Epithelial cell of proximal tubule (primary cell): ENCODE measurements around the gene CALCOCO1. TPM values are rescaled to one million over a fixed set of nuclear protein-coding genes. Genes with fewer than 3 reads are reported as not detected.

ENCODE experiments used
- DNase-seq: peaks from one replicate; pipeline ENCODE4 v3.0.0-alpha.2; 2011; ENCODE audit warnings: low read depth
- H3K4me3 ChIP-seq: 2 replicates; pipeline ENCODE4 v1.5.1; 2011; ENCODE audit warnings: low read depth, mild to moderate bottlenecking, low read length
- total RNA-seq: library from RNA; depleted of rRNA; stranded (reverse); fragments of >200 nt; gene quantifications from 2 replicates; pipeline ENCODE4 v1.2.3, GENCODE V29; 2015
- TF ChIP-seq, protein P1 (sequence below): conservative IDR thresholded peaks from 2 replicates; pipeline ENCODE4 v1.5.1; 2012; ENCODE audit warnings: low read depth, mild to moderate bottlenecking, low read length

The CALCOCO1 gene
- total RNA-seq, 1 donor from 2014 or later = 41.2 TPM

GRCh38 chr12:53670308-53670707 is 56.9 kb downstream of the CALCOCO1 start:
- no peak for DNase-seq
- TF ChIP-seq, protein P1, sequence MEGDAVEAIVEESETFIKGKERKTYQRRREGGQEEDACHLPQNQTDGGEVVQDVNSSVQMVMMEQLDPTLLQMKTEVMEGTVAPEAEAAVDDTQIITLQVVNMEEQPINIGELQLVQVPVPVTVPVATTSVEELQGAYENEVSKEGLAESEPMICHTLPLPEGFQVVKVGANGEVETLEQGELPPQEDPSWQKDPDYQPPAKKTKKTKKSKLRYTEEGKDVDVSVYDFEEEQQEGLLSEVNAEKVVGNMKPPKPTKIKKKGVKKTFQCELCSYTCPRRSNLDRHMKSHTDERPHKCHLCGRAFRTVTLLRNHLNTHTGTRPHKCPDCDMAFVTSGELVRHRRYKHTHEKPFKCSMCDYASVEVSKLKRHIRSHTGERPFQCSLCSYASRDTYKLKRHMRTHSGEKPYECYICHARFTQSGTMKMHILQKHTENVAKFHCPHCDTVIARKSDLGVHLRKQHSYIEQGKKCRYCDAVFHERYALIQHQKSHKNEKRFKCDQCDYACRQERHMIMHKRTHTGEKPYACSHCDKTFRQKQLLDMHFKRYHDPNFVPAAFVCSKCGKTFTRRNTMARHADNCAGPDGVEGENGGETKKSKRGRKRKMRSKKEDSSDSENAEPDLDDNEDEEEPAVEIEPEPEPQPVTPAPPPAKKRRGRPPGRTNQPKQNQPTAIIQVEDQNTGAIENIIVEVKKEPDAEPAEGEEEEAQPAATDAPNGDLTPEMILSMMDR = no peak
- no peak overlapping the region for H3K4me3 ChIP-seq

DNA sequence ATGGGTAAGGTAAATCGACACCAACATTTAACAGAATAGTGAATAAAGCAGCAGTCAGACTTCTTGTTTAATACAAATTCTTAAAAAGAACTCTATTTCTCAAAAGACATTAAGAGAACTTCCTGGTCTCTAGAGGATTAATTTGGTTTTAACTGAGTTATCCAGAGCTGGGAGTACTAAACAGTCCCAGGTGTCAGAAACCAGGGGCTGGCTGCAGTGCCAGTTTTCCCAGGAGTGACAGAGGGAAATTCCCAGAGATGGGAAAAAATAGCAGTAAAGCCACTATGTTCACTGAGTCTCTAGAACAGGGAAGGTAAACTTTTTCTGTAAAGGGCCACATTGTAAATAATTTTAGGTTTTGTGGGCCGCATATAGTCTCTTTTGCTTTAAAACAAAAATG is 60.2 kb downstream of the CALCOCO1 start:
- no peak overlapping the region for H3K4me3 ChIP-seq
- DNase-seq = no peak
- TF ChIP-seq, protein P1 = no peak

- TF ChIP-seq, protein P1 = no peak
- H3K4me3 ChIP-seq = no peak overlapping the region
- DNase-seq = no peak
Observed at GRCh38 chr12:53664936-53665335, 62.3 kb downstream of the CALCOCO1 start.

DNA sequence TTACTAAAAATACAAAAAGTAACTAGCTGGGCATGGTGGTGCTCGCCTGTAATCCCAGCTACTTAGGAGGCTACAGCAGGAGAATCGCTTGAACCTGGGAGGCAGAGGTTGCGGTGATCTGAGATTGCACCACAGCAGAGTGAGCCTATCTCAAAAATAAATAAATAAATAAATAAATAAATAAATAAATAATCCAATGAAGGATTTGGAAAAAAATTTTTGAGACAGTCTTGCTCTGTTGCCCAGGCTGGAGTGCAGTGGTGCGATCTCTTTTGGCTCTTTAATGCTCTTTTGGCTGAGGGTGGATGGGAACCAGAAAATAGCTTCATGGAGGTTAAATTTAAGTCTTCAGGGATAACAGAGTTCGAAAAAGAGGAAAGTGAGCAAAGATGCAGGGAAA is 63.1 kb downstream of the CALCOCO1 start:
- DNase-seq = no peak
- H3K4me3 ChIP-seq = no peak overlapping the region
- TF ChIP-seq, protein P1 = no peak

DNA sequence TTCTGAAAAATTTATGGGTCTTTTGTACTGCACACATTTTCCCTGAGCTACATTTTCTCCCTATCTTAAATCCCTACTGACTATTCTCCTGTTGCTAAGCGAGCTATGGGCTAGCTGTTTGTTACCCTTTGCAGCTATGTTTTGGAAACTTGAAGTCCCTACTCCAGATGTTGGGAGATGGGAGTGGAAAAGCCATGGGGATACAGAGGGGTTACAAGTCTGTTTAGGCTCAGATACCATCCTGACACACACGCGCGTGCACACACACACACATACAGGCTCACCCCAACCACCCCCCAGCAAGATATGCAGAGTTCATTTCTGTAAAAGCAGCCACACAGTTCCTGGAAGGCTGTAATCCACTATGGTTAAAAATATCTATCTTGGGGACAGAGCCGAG is 67.2 kb downstream of the CALCOCO1 start:
- DNase-seq = no peak
- no peak overlapping the region for H3K4me3 ChIP-seq
- TF ChIP-seq, protein P1 = no peak

GRCh38 chr12:53659571-53659981 is 67.7 kb downstream of the CALCOCO1 start:
- TF ChIP-seq, protein P1 = no peak
- no peak for DNase-seq
- no peak overlapping the region for H3K4me3 ChIP-seq

DNA sequence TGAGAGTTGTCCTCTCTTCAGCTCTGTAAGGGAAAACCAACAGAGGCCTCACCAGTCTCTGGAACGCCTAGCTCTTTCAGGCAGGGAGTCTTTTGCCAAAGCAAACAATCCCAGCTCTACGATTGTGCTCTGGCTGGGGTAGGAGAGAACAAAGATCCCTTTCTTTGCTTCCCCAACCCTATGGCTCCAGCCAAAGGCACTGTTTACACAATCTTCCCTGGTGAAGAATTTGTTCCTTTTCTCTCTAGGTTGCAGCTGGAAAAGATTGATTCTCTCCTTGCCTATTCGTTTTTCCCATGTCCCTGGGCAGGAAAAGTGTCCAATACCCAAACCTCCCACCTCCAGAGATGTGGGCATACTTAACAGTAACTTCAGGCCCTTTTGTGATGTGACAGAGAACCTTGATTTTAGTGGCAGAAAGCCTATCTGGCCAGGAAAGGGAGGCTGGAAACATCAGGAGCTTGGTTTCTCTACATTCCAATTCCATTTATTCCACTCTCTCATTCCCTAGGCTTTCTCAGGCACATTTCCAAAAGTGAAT is 68.2 kb downstream of the CALCOCO1 start:
- TF ChIP-seq, protein P1 = no peak
- no peak overlapping the region for H3K4me3 ChIP-seq
- no peak for DNase-seq
